Measurements from ENCODE around the gene BRME1.
A peak's percentile ranks its signal among the peaks of the same experiment; 100 is the strongest.
"Not testable (repeated sequence)": the region's sequence is repeated elsewhere in the genome, so short reads cannot be mapped to it uniquely, and the experiment has no call there.

Gene BRME1

DNA sequence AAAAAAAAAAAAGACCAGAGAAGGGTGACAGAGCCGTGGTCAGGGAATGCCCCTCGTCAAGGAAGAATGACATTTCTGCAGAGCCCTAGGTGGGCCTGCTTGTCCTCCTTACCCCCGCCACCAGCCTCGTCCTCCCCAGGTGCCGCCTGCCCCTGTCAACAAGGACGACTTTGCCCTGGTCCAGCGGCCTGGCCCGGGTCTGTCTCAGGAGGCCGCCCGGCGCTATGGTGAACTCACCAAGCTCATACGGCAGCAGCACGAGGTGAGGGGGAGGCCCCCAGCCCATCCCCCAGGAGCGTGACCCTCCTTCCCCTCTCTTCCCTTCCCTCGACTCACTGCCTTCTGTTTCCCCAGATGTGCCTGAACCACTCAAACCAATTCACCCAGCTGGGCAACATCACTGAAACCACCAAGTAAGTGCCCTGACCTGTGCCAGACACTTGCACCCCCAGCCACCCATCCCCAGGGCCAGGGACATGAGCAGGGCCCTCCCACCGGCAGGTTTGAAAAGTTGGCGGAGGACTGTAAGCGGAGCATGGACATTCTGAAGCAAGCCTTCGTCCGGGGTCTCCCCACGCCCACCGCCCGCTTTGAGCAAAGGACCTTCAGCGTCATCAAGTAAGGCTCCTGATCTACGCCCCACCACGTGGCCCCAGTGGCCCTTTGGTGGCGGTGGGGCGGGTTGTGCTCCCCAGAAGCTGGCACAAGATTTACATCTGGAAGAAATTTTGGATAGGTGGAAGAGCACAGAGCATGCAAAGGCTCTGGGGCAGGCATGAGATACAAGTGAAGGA, 17.5 kb upstream of the BRME1 start:
- no peaks in the 10 kb centered on the region for H3F3A ChIP-seq (ENCODE audit: control insufficient read depth, insufficient read depth)
- peaks cover 72% of the 10 kb centered on the region for H3K36me3 ChIP-seq (ENCODE audit: control insufficient read depth, low read length)
- no peak overlapping the region for H3K4me2 ChIP-seq (ENCODE audit: low read length)
- H3K9me3 ChIP-seq (ENCODE audit: control insufficient read depth, insufficient read depth, low read length): peaks cover 11% of the 10 kb centered on the region; the same call in 1 of the 2 replicates
- TF ChIP-seq, protein P1, sequence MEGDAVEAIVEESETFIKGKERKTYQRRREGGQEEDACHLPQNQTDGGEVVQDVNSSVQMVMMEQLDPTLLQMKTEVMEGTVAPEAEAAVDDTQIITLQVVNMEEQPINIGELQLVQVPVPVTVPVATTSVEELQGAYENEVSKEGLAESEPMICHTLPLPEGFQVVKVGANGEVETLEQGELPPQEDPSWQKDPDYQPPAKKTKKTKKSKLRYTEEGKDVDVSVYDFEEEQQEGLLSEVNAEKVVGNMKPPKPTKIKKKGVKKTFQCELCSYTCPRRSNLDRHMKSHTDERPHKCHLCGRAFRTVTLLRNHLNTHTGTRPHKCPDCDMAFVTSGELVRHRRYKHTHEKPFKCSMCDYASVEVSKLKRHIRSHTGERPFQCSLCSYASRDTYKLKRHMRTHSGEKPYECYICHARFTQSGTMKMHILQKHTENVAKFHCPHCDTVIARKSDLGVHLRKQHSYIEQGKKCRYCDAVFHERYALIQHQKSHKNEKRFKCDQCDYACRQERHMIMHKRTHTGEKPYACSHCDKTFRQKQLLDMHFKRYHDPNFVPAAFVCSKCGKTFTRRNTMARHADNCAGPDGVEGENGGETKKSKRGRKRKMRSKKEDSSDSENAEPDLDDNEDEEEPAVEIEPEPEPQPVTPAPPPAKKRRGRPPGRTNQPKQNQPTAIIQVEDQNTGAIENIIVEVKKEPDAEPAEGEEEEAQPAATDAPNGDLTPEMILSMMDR (IDR thresholded peaks at IDR 0.05; ENCODE audit: low read depth, low read length, poor library complexity, severe bottlenecking): no peak
- no peak for TF ChIP-seq EZH2phosphoT487 (IDR thresholded peaks at IDR 0.05; ENCODE audit: borderline replicate concordance, low read length)
- H3K9me2 ChIP-seq (replicated peaks; ENCODE audit: control insufficient read depth, low read length): no peaks in the 10 kb centered on the region
- H3K27me3 ChIP-seq (ENCODE audit: control insufficient read depth, low read length): no peaks in the 10 kb centered on the region
- no peak overlapping the region for H3K4me3 ChIP-seq (ENCODE audit: low read length)
- H3K4me1 ChIP-seq (ENCODE audit: control insufficient read depth, low read length): peaks cover 4% of the 10 kb centered on the region
- no peaks in the 10 kb centered on the region for H4K20me1 ChIP-seq (ENCODE audit: control insufficient read depth, insufficient read depth, low read depth, low read length)
- no peak overlapping the region for H3K27ac ChIP-seq (ENCODE audit: low read depth, low read length)
- no peaks in the 10 kb centered on the region for H3K79me2 ChIP-seq (ENCODE audit: control insufficient read depth, low read length)

GRCh38 chr19:13922118-13922517, 16.2 kb upstream of the BRME1 start:
- H3F3A ChIP-seq (ENCODE audit: control insufficient read depth, insufficient read depth); H3K27ac ChIP-seq (ENCODE audit: low read depth, low read length); H3K4me1 ChIP-seq (ENCODE audit: control insufficient read depth, low read length); H3K4me3 ChIP-seq (ENCODE audit: low read length); H3K79me2 ChIP-seq (ENCODE audit: control insufficient read depth, low read length); H3K27me3 ChIP-seq (ENCODE audit: control insufficient read depth, low read length); H3K4me2 ChIP-seq (ENCODE audit: low read length); H4K20me1 ChIP-seq (ENCODE audit: control insufficient read depth, insufficient read depth, low read depth, low read length); H3K9me2 ChIP-seq (replicated peaks; ENCODE audit: control insufficient read depth, low read length): not testable (repeated sequence)
- peaks cover 72% of the 10 kb centered on the region for H3K36me3 ChIP-seq (ENCODE audit: control insufficient read depth, low read length)
- H3K9me3 ChIP-seq (ENCODE audit: control insufficient read depth, insufficient read depth, low read length): peaks cover 11% of the 10 kb centered on the region; the same call in 1 of the 2 replicates

DNA sequence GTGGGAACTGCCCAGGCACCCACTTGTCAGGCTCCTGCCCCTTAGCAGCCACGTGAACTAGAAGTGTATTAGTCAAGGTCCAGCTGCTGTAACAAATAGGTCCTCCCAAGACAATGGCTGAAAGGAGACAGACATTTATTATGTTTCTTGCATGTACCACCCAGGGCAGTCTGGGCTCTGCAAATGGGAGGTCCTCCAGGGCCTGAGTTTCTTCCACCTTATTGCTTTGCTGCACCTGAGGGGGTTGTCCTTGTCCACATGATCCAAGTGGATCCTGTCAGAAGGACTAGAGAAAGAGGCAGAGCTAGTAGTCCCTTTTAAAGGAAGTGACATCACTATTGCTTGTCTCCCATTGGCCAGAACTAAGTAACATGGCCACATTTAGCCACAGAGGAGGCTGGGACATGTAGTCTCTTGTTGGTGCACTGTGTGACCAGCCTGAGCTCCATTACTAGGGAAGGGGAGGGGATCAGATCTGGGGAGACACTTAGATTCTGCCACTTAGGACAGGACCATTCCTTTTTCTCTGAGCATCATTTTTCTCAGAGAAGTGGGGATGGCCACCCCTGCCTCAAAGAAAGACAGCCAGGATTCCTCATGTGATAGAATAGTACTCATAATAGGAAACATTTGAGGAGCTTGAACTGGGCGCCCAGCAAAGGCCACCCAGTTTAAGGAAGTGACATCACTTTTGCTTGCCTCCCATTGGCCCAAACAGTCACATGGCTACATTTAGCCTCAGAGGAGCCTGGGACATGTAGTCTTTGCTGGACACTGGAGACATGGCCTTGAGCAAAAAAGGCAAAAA, 15.2 kb upstream of the BRME1 start:
- H3K36me3 ChIP-seq (ENCODE audit: control insufficient read depth, low read length): peaks cover 67% of the 10 kb centered on the region
- no peaks in the 10 kb centered on the region for H3K27me3 ChIP-seq (ENCODE audit: control insufficient read depth, low read length)
- peaks cover 4% of the 10 kb centered on the region for H3K4me1 ChIP-seq (ENCODE audit: control insufficient read depth, low read length)
- H3K79me2 ChIP-seq (ENCODE audit: control insufficient read depth, low read length): no peaks in the 10 kb centered on the region
- H3K27ac ChIP-seq (ENCODE audit: low read depth, low read length): 0 out of 2 replicates have a peak overlapping the region, but pooled peaks have one; percentile 28
- TF ChIP-seq, protein P1 (IDR thresholded peaks at IDR 0.05; ENCODE audit: low read depth, low read length, poor library complexity, severe bottlenecking): no peak
- no peak for TF ChIP-seq EZH2phosphoT487 (IDR thresholded peaks at IDR 0.05; ENCODE audit: borderline replicate concordance, low read length)
- H4K20me1 ChIP-seq (ENCODE audit: control insufficient read depth, insufficient read depth, low read depth, low read length): no peaks in the 10 kb centered on the region
- no peaks in the 10 kb centered on the region for H3F3A ChIP-seq (ENCODE audit: control insufficient read depth, insufficient read depth)
- no peaks in the 10 kb centered on the region for H3K9me2 ChIP-seq (replicated peaks; ENCODE audit: control insufficient read depth, low read length)
- H3K4me3 ChIP-seq (ENCODE audit: low read length): no peak overlapping the region; the same call in 1 of the 2 replicates
- peak overlapping the region; percentile 26; the same call in 1 of the 2 replicates for H3K4me2 ChIP-seq (ENCODE audit: low read length)
- H3K9me3 ChIP-seq (ENCODE audit: control insufficient read depth, insufficient read depth, low read length): peaks cover 11% of the 10 kb centered on the region; the same call in 1 of the 2 replicates

All from DOHH2 (cell line).